ENCODE data around the gene TRMT61A. TPM values are rescaled to one million over a fixed set of nuclear protein-coding genes. Genes with fewer than 3 reads are reported as not detected.

Gene TRMT61A
- total RNA-seq, 2 experiments from 2014 or later = 7.3 to 9.6 TPM

DNA sequence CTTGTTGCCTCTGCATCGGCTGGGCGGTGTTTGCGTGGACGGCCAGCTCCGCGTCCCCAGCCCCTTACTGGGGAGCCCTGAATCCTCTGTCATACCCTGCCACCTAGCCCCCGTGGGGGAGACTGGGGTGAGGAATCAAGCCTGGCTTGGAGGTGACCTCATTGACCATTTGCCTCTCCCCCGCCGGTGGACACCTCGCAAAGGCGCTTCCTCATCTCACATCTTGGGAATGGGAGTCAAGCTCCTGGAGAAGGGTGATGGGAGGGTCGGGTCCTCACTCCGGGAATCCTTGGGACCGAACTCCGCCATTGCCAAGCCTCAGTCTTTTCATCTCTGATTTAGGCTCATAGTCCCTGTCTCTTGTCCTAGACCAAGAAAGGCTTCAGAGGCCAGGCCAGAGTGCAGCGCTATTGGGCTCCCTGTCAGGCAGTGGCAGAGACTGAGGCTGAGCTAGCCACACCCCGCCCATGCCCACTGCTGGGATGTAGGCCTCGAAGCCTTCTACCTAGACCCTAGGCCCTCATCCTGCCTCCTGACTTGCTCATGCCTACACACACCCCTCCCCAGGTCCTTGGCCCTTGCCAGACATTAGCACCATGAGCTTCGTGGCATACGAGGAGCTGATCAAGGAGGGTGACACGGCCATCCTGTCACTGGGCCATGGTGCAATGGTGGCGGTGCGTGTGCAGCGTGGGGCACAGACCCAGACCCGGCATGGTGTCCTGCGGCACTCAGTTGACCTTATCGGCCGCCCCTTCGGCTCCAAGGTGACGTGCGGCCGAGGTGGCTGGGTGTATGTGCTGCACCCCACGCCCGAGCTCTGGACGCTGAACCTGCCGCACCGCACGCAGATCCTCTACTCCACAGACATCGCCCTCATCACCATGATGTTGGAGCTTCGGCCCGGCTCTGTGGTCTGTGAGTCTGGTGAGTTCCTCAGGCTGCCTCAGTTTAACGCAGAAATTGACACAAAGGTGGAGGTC lies 678 bp downstream of the TRMT61A start:
- CTCF ChIA-PET = interaction anchor here (1.2 to 3.5 kb wide), 4 partner anchors 9 to 32 kb away, joined by 3 to 22 read pairs (median 6); no protein-coding TSS in a partner anchor
- DNase-seq (no peak), ATAC-seq (no peak)
- Mint-ChIP-seq H3K4me1 (peaks cover 27% of the 10 kb centered on the region), H3K27ac (peak overlapping the region; percentile 93), H3K4me3 (peak overlapping the region; percentile 91), H3K36me3 (no peaks in the 10 kb centered on the region), H3K27me3 (peaks cover under 1% of the 10 kb centered on the region), H3K9me3 (ENCODE audit: low read depth) (no peaks in the 10 kb centered on the region)

DNA sequence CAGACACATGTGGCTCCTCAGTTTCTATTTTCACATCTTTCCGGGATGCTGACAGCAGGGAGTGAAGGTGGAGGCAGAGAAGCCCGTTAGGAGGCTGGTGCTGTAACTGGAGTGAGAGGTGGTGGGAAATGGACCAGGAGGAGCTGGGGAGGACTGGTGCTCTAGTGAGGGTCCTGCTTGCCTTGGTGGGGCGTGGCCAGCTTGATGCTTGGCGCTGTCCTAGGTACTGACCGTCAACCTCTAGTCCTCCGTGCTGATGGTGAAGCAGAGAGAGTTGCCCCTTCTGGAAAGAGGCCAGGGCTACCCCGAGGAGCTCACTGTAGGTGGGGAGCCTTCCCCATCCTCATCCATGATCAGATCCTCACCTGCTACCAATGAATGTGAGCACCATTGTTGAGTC lies 1.4 kb downstream of the TRMT61A start:
- peaks cover 27% of the 10 kb centered on the region for H3K4me1 Mint-ChIP-seq
- no peak for ATAC-seq
- CTCF ChIA-PET = interaction anchor here (0.8 to 2.5 kb wide), 2 partner anchors 12 to 16 kb away, joined by 3 to 8 read pairs; no protein-coding TSS in a partner anchor
- H3K36me3 Mint-ChIP-seq = no peaks in the 10 kb centered on the region
- peak; percentile 53 for DNase-seq
- H3K27me3 Mint-ChIP-seq = no peaks in the 10 kb centered on the region
- H3K9me3 Mint-ChIP-seq (ENCODE audit: low read depth) = no peaks in the 10 kb centered on the region
- H3K4me3 Mint-ChIP-seq = peak overlapping the region; percentile 91
- no peak overlapping the region for H3K27ac Mint-ChIP-seq

DNA sequence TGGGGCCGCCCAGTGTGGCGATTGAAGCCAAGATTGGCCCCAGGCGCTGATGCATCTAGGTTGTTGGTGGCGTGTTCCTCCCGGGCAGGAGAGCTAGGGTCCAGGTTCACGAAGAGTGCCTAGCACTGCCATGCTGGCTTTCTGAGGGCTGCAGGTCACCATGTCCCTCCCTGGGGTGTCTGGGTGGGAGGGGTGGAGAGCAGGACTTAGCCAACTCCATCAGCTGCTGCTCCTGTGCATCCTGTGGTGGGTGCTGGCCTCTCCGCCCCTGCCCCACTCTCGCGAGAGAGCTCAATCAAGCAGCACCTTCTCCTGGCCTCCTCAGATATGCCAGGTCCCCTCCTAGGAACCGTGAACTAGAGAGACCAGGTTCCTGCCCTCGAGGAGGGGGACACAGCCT lies 1.8 kb downstream of the TRMT61A start:
- no peak for DNase-seq
- no peak overlapping the region for H3K4me3 Mint-ChIP-seq
- no peaks in the 10 kb centered on the region for H3K27me3 Mint-ChIP-seq
- H3K9me3 Mint-ChIP-seq (ENCODE audit: low read depth) = no peaks in the 10 kb centered on the region
- no peak for ATAC-seq
- H3K27ac Mint-ChIP-seq = no peak overlapping the region
- H3K4me1 Mint-ChIP-seq = peaks cover 27% of the 10 kb centered on the region
- CTCF ChIA-PET = interaction anchor here (0.8 to 2.5 kb wide), 3 partner anchors 9 to 16 kb away, joined by 3 to 8 read pairs (median 7); no protein-coding TSS in a partner anchor
- H3K36me3 Mint-ChIP-seq = no peaks in the 10 kb centered on the region

DNA sequence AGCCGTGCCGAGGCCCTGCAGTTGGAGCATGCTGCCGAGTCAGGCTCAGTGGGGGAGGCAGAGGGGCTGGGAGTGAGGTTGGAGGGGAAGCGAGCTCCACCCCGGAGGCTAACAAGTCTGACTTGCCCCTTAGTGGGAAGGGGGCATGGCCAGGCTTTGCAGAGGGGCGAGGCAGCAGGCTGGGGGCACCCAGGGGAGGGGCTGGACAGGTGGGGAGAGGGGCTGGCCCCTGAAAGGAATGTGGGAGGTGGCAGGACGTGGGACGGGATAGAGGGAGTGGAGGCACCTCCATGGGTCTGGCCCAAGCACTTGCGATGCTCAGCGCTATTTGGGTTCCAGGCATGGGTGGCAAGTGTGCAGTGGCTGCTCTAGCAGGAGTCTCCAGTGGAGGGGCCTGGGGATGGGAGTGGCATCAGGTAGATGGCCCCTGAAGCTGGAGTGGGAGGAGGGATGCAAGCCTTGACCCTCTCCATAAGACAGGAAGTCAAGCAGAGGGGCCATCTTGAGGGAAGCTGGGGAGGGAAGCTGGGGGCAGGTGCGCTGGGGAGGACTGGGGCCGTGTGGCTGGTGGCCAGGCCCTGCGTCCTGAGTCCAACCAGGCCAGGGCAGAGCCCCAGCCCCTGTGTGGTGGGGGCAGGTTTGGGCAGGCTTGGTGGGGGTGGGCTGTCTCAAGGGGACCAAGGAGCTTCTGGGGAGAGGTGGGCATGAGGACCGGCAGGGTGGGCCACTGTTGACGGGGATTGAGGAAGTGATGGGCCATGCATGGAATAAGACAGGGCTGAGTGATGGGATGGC lies 2.6 kb downstream of the TRMT61A start:
- no peak for ATAC-seq
- no peaks in the 10 kb centered on the region for H3K36me3 Mint-ChIP-seq
- CTCF ChIA-PET = interaction anchor here (2.1 to 2.5 kb wide), 2 partner anchors 10 to 15 kb away, joined by 7 to 8 read pairs; no protein-coding TSS in a partner anchor

DNA sequence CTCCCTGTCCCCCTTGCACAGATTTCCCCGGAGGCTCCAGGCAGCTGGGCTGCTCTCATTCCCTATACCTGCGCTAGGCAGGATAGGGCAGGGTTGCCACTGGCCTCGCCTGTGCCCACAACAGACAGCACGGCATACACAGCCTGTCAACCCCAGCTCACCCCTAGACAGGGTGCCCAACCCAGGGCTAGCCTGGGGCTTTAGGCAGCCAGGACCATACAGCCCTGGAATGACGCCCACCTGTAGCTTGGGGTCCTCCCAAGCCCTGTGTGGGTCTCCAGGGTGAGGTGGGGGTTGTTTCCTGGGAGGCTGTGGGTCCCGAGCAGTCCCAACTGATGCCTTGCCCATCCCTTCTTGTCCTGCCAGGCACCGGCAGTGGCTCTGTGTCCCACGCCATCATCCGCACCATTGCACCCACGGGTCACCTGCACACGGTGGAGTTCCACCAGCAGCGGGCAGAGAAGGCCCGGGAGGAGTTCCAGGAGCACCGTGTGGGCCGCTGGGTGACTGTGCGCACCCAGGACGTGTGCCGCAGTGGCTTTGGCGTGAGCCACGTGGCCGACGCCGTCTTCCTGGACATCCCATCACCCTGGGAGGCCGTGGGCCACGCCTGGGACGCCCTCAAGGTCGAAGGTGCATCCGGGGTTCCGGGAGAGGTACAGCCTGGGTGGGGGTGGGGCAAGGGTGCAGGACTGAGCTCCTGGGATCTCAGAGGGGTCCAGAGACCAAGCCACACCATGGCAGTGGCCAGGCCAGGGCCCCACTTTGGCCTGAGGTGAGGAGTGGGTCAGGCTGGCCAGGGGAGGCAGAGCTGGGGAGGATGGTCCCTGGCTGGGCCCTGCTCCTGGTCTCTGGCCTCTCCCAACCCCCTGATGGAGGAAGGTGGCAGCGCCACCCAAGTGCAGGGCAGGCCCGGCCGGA lies 3.5 kb downstream of the TRMT61A start:
- DNase-seq (no peak), ATAC-seq (no peak)
- Mint-ChIP-seq H3K27ac (no peak overlapping the region), H3K4me1 (peaks cover 18% of the 10 kb centered on the region), H3K4me3 (no peak overlapping the region), H3K9me3 (ENCODE audit: low read depth) (no peaks in the 10 kb centered on the region), H3K36me3 (no peaks in the 10 kb centered on the region), H3K27me3 (no peaks in the 10 kb centered on the region)
- CTCF ChIA-PET = interaction anchor here (1.2 to 2.1 kb wide), 2 partner anchors 11 to 13 kb away, joined by 3 to 7 read pairs; no protein-coding TSS in a partner anchor

More for the DNA sequence above, 2.6 kb downstream of the TRMT61A start:
- H3K9me3 Mint-ChIP-seq (ENCODE audit: low read depth) = no peaks in the 10 kb centered on the region
- H3K4me3 Mint-ChIP-seq = no peak overlapping the region
- no peak for DNase-seq
- no peak overlapping the region for H3K27ac Mint-ChIP-seq
- H3K4me1 Mint-ChIP-seq = peaks cover 26% of the 10 kb centered on the region
- no peaks in the 10 kb centered on the region for H3K27me3 Mint-ChIP-seq

DNA sequence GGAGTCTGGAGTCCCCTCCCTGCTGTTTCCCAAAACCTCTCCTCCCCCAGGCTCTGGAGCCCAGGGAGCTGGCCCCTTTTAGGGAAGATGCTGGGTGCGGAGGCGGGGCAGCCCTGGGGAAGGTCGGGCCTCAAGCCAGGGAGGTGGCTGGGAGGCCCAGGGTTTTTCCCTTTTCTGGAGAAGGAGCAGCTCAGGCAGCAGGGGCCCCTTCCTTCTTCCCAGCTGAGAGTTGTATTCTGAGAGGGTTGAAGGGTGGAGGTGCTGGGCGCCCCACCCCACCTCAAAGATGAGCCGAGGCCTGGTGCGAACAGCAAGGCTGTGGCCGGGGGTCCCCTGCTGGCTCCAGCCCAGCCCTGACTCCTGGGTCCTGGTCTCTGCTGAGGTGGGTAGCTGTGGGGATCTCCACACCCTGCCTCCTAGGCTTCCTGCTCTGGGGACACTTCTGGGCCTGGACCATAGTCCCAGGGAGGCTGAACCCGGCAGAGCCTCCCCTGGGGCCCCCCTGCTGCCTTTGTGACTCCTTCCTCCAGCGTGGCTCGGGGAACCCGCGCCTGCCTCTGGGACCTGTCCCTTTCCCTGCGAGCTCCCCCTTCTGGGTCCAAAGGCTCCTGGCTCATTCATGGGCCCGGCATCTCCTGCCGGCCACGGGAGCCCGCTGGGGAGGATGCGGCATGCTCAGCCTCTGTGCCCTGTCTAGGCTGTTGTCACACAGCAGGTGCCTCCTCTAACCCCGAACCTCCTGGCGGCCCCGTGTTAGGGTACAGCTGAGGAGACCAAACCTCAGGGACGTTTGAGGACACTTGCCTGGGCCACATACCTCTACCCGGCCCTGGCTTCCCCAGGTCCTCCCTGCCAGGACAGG lies 4.4 kb downstream of the TRMT61A start:
- no peak overlapping the region for H3K4me3 Mint-ChIP-seq
- peaks cover 14% of the 10 kb centered on the region for H3K4me1 Mint-ChIP-seq
- H3K27me3 Mint-ChIP-seq = no peaks in the 10 kb centered on the region
- H3K36me3 Mint-ChIP-seq = no peaks in the 10 kb centered on the region
- H3K27ac Mint-ChIP-seq = no peak overlapping the region
- no peaks in the 10 kb centered on the region for H3K9me3 Mint-ChIP-seq (ENCODE audit: low read depth)
- CTCF ChIA-PET = interaction anchor here (1.2 to 1.4 kb wide), 2 partner anchors 14 kb away, joined by 3 read pairs; no protein-coding TSS in a partner anchor
- DNase-seq (no peak), ATAC-seq (no peak)

DNA sequence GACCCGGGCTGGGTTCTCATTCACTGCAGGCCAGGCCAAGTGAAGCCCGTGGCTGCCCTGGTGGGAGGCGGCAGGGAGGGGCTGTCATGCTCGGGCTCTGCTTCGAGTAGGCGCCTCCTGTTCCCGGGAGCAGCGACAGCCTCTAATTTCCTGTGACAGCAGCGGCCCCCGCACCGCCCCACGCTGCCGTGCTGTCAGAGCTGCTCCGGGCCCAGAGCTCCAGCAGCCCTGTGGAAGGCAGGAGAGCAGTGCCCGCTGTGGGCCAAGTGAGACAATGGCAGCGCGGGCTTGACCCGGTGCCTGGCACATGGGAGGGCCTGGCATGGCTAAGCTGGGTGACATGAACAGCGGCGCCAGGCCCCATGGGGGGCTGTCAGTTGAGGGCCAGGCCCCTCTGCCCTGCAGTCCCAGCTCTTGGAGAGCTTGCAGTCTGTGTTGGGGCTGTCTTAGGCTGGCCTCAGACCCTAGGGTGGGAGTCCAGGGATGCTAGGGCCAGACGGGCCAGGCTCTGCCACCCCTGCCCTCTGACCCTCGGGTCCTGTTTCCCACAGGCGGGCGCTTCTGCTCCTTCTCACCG lies 5.1 kb downstream of the TRMT61A start:
- Mint-ChIP-seq H3K36me3 (no peaks in the 10 kb centered on the region), H3K4me3 (no peak overlapping the region), H3K9me3 (ENCODE audit: low read depth) (no peaks in the 10 kb centered on the region), H3K4me1 (peaks cover 14% of the 10 kb centered on the region), H3K27me3 (no peaks in the 10 kb centered on the region), H3K27ac (no peak overlapping the region)
- DNase-seq = no peak
- CTCF ChIA-PET = interaction anchor here (1.2 to 1.5 kb wide), 3 partner anchors 13 to 16 kb away, joined by 3 to 4 read pairs (median 3); no protein-coding TSS in a partner anchor
- ATAC-seq = no peak

DNA sequence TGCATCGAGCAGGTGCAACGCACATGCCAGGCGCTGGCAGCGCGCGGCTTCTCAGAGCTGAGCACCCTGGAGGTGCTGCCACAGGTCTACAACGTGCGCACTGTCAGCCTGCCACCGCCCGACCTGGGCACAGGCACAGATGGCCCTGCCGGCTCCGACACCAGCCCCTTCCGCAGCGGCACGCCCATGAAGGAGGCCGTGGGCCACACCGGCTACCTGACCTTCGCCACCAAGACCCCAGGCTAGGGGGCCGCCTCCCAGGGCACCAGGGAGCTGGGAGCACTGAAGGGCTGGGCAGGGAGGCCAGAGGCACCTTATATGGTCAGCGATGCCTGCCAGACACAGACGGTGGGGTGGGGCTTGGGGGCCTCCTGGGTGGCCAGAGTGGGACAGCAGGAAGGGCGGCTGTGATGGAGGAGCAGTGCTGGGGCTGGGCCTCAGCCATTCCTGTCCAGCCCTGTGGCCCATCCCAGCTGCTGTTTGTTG lies 5.6 kb downstream of the TRMT61A start:
- H3K27me3 Mint-ChIP-seq = peaks cover 2% of the 10 kb centered on the region
- no peaks in the 10 kb centered on the region for H3K36me3 Mint-ChIP-seq
- ATAC-seq (no peak), DNase-seq (no peak)
- peaks cover 11% of the 10 kb centered on the region for H3K4me1 Mint-ChIP-seq
- CTCF ChIA-PET = interaction anchor here (1.4 to 1.5 kb wide), 2 partner anchors 13 to 16 kb away, joined by 3 to 4 read pairs; no protein-coding TSS in a partner anchor
- no peak overlapping the region for H3K4me3 Mint-ChIP-seq
- H3K27ac Mint-ChIP-seq = no peak overlapping the region
- no peaks in the 10 kb centered on the region for H3K9me3 Mint-ChIP-seq (ENCODE audit: low read depth)

DNA sequence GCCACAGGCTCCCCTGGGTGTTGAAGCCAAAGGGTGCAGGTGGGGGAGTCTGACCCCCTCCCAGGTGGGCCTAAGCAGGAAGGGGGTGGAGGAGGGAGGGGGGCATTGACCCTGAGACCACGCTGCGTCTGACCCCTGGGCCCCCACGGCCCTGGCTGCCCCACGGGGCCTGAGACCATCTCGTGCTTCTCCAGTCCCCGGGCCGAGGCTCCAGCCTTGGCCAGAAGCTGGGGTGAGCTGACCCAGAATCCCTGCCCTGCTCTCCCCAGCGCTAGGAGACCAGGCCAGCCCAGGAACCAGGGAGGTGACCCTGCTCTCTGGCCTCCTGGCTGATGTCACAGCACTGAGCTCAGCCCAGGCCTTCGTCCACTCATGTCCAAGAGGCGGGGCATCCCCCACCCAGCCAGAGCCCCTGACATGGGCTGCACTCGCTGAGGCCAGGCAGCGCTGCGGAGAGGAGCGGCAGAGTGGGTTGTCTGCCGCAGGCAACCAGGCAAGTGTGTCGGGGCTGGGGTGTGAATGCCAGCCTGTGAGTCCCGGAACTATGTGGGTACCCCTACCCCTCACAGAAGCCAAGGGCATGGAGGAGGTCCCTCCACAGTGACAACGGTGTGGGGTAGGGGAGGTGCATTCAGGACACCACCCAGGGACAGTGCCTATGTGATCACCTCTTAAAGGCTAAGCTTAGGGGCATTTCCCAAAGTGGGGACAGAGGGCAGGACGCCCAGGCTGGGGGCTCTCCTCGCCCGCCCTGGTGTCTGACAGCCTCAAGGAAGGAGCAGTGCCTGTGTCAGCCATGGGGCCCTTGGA lies 6.3 kb downstream of the TRMT61A start:
- Mint-ChIP-seq H3K9me3 (ENCODE audit: low read depth) (no peaks in the 10 kb centered on the region), H3K27me3 (peaks cover 2% of the 10 kb centered on the region), H3K27ac (no peak overlapping the region), H3K4me3 (no peak overlapping the region), H3K36me3 (no peaks in the 10 kb centered on the region), H3K4me1 (peaks cover 4% of the 10 kb centered on the region)
- ATAC-seq (no peak), DNase-seq (no peak)
- CTCF ChIA-PET = interaction anchor here (1.4 to 1.5 kb wide), 2 partner anchors 12 to 17 kb away, joined by 3 to 4 read pairs; no protein-coding TSS in a partner anchor

DNA sequence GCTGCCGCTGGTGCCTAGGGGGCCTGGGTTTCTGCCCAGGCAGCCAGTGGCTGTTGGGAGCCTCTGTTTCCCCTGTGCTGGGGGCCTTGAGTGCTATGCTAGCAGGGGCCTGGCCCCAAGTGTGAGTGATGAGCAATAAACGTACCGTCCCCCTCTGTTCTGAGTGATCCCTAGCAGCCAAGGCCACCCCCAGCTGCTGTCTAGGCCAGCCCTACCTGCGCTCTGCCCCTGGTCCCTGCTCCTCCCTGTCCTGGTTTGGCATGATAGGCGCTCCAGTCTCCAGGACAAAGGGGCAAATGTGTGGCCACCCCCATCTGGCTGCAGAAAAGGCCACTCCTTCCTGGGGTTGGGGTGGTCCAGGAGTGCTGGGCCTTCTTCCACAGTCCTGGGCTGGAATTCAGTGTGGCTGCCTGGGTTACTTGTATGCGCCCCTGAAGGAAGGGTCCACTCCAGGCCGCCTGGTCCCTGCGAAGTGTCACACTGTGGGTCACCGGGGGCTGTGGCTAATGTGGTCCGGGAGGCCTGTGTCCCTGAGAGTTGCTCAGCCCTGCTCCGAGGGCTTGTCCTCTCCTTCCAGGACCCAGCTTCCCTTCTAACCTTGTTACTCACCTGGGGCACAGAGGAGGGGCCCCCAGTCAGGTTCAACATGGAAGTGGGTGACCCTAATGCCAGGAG lies 7.0 kb downstream of the TRMT61A start:
- CTCF ChIA-PET = no interaction called here
- H3K36me3 Mint-ChIP-seq = no peaks in the 10 kb centered on the region
- no peak for ATAC-seq
- DNase-seq = no peak
- no peak overlapping the region for H3K4me3 Mint-ChIP-seq
- H3K4me1 Mint-ChIP-seq = no peaks in the 10 kb centered on the region
- no peak overlapping the region for H3K27ac Mint-ChIP-seq
- H3K9me3 Mint-ChIP-seq (ENCODE audit: low read depth) = no peaks in the 10 kb centered on the region
- H3K27me3 Mint-ChIP-seq = peaks cover 2% of the 10 kb centered on the region

Measured in activated CD8-positive, alpha-beta memory T cell treated with anti-CD3 and anti-CD28 coated beads, Interleukin-2, amount 10 ng/mL, durations not matched to agents 7 days and 5 days (primary cell).